NCI-H146 treated with DMSO at 0.1 percent for 48 hours (cell line): ENCODE results near the gene CYBB.
"Not testable (repeated sequence)": the region's sequence is repeated elsewhere in the genome, so short reads cannot be mapped to it uniquely, and the experiment has no call there.

Source experiments
- DNase-seq: peaks from one replicate; lab custom pipeline; 2025; ENCODE audit not compliant: unreplicated experiment; lab: John Stamatoyannopoulos, UW

The CYBB gene

GRCh38 chrX:37779857-37780256 is at the start of gene CYBB:
TSS of gene CYBB (plus strand) at chrX:37780059. CDS start at chrX:37780078, 19 bp downstream.
- DNase-seq, result no peak

DNA sequence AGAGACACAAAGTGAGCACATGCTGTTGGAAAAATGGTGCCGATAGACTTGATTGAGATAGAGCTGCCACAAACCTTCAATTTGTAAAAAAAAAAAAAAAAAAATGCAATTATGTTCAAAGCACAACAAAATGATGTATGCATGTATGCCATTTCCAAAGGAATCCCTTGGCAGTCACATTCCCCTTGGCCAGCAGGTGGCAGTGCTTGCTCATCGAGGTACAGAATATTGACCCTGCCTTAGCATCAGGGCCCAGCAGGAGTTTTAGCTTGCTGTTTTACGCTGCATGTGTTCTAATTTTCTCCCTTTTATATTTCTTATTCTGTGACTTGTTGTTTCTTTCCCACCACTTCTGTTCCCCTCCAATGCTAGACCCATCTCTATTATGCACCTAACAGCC is 34.5 kb upstream of the CYBB start:
- peak; percentile 5 for DNase-seq

GRCh38 chrX:37745835-37746217 is 34.0 kb upstream of the CYBB start:
- DNase-seq, result no peak

DNA sequence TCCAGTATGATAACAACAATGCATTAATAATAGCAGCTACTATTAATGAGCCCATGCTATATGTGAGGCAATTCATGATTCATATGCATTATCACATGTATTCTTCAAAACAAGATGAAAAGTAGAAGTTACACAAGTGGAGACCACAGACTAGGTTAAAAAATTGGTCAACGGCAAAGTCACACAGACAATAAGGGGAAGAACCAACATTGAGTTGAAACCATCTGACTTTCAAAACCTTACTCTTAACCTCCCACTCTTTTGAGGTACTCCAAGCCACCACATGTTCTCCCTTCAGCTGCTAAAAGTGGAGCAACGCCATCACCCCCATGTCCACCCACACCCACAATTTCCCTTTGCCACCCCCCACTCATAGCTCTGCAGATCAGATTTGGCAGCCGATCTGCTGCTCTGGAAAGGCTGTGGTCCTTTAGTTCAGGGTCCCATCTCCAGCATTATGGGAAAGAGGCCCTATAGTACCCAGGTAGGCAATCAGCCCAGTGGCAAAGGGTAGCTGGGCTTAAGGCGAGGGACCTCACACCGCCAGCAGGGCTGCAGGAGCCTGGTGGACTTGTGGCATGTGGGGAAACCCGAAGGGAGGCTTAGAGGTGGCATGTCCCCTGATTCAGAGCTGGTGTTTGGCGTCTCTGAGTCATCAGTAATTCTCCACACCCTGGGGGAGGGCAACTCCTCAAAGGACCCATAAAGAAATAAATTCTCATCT is 33.5 kb upstream of the CYBB start:
- DNase-seq, result no peak

GRCh38 chrX:37746951-37747350 is 32.9 kb upstream of the CYBB start:
- no peak for DNase-seq

- no peak for DNase-seq
Measured at GRCh38 chrX:37752281-37752680, 27.6 kb upstream of the CYBB start.

DNA sequence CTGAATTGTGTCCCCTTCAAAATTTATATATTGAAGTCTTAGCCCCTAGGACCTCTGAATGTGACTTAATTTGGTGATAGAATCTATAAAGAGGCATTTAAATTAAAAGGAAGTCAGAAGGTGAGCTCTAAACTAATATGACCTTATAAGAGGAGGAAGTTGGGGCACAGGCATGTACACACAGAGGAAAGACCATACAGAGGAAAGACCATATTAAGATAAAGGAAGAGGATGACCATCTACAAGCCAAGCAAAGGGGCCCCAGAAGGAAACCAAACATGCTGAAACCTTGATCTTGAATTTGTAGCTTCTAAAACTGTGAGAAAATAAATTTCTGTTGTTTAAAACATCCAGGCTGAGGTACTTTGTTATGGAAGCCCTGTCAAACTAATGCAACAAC is 26.9 kb upstream of the CYBB start:
- DNase-seq, result no peak

- DNase-seq, result no peak
Measured at GRCh38 chrX:37753384-37753783, 26.5 kb upstream of the CYBB start.

DNA sequence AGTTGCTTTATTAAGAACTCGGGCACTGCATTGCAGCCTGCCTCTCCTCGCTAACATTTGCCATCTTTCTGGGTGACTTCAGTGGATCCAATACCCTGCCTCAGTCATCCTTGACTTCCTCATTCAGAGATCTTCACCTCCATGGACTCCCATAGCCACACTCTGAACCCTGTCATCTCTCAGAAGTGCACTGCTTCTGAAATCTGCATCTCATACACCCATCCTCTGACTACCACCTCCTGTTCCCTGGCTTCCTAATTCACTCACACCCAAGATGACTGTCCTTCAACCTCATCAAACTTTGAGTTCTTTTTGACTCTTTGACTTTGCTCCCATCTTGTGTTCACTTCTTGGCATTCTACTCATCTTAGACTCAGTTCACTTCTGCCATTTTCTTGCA is 25.3 kb upstream of the CYBB start:
- DNase-seq, result no peak

GRCh38 chrX:37755025-37755424 is 24.8 kb upstream of the CYBB start:
- DNase-seq, result no peak

DNA sequence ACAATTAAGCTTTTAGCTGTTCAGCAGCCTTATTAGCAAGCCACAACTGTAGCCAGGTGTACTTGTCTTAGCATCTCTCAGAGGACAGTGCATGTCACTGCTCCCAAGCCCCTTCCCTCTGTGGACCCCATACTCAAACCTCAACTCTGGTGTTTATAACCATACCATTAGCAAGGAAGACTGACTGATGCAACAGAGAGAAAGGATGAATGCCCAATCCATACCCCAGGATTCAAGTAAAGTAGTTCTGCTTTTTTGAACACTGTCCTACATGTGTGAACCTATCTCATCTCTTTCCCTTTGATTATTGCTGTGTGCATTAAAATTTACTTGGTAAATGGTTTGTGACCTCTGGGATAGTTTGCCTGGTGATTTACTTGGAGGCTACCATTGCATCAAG is 22.8 kb upstream of the CYBB start:
- DNase-seq, result no peak

- DNase-seq, result no peak
Measured at GRCh38 chrX:37759351-37759750, 20.5 kb upstream of the CYBB start.

- no peak for DNase-seq
Measured at GRCh38 chrX:37759878-37760418, 19.9 kb upstream of the CYBB start.

DNA sequence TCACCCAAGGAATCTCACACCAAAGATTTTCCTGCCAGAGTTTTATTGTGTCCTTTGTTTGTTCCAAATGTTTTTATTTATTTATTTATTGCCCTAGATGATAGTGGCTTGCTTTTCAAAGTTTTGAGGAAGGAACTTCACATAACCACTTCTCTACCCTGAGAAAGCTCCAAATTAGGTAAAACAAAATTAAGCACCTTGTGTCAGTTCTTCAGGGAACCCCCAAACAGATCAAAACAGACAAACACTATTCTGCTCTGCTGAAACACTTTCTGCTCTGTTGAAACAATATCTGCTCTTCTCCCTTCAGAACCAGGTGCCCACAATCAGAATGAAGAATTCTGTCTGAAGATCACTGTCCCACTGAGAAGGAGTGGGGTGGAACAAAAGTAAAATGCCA is 16.5 kb upstream of the CYBB start:
- no peak for DNase-seq

- DNase-seq, result no peak
Measured at GRCh38 chrX:37765507-37765906, 14.4 kb upstream of the CYBB start.

DNA sequence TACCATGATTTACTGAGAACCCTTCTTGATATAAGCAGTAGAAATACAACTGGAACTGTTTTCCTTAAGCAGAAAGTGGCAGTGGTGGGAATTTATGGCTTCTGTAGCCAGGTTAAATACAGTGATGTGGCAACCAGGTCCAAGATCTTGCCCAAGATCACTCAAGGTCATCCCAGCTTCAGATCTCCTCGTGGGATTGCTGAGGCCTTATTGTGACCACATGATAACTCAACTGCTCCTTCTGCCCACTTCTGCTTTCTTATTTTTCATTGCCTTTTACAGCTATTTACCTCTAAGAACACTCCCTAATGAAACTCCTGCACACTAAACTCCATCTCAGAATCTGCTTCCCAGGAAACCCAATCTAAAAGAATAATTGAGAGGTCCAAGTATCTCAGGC is 12.4 kb upstream of the CYBB start:
- DNase-seq, result no peak

DNA sequence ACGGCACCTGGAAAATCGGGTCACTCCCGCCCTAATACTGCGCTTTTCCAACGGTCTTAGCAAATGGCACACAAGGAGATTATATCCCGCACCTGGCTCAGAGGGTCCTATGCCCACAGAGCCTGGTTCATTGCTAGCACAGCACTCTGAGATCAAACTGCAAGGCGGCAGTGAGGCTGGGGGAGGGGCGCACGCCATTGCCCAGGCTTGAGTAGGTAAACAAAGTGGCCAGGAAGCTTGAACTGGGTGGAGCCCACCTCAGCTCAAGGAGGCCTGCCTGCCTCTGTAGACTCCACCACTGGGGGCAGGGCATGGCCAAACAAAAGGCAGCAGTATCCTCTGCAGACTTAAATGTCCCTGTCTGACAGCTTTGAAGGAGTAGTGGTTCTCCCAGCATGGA is 11.0 kb upstream of the CYBB start:
- DNase-seq, result not testable (repeated sequence)

DNA sequence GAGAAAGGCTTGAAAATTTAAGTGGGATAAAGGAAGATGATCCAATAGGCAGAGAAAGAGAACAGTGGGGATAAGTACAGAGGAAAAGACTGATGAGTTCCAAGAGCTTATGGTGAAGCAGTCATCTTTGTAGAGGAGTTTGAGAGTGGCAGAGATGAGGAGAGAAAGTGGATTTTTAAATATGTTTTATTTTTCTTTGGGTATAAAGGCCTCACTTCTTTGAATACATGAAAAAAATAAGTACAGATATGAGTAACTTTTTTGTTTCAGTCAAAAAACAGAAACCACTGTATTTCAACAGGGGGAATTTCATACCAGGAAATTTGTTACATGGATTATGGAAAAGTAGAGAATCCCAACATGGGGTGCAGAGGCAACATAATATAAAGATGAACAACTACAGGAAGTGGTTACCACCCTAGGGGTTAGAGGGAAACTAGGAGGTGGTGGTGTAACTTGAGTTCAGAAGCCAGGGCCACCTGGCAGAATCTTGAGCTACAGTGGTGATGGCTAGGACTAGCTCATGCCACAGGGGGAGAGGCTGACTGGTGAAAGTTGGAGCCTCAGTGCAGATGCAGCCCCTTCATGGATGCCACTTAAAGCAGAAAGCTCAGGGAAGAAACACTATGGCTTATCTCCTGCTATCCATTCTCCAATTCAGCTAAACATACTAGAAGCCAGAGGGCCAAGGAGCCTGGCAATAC is 3.4 kb upstream of the CYBB start:
- no peak for DNase-seq

- DNase-seq, result no peak
Measured at GRCh38 chrX:37776987-37777325, 2.9 kb upstream of the CYBB start.

DNA sequence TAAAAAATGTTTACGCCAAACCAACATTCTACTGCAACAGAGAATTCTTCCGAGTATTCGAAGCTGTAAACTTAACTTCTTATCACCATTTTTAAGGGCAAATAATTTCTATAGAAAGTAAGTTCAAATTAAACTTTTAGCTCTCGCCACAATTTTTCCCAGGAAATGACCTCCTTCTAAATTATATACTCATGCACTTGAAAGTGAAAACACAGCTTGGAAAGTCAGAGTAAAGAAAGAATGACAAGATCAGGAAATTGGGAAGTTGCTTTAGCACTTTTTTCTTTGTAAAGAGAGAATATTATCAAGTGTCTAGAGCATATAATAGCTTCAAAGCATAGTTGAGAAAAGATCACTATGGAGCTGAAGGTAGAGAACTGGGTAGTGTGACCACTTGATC is 1.2 kb downstream of the CYBB start:
- DNase-seq, result no peak

DNA sequence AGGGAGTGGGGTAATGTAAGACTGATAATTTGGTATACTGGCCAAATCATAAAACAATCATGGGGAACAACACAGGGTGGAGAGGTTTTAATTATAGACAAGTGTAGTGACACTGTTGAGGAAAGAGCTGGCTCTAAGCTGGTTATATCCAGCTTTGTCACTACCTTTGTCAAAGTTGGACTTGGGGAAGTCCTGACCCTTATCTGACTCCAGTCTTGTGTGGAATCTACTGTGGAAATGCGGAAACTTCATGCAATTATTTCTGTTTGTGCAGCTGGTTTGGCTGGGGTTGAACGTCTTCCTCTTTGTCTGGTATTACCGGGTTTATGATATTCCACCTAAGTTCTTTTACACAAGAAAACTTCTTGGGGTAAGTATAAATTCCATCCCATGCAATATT is 2.0 kb downstream of the CYBB start:
- DNase-seq, result no peak

DNA sequence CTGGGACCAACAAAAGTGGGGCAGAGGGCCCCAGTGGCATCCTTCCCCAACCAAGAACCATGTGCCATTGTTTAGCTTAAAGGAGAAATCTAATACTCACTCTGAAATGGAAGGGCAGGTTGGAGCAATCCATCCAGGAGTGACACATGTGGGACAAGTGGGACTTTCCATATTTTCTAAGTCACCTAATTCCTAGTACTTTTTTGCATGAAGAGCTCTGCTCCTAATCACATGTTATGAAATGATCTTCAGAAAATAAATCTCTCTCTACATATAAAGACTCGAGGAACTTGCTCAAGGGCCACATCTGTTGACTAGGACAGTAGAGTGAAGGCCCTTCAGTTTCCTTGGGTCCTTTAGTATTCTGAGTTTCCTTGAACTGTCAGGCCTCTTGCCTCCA is 2.5 kb downstream of the CYBB start:
- no peak for DNase-seq

GRCh38 chrX:37783305-37783704 is 3.4 kb downstream of the CYBB start:
- DNase-seq, result no peak
